Measurements from ENCODE around the gene VEGFC.

VEGFC gene

DNA sequence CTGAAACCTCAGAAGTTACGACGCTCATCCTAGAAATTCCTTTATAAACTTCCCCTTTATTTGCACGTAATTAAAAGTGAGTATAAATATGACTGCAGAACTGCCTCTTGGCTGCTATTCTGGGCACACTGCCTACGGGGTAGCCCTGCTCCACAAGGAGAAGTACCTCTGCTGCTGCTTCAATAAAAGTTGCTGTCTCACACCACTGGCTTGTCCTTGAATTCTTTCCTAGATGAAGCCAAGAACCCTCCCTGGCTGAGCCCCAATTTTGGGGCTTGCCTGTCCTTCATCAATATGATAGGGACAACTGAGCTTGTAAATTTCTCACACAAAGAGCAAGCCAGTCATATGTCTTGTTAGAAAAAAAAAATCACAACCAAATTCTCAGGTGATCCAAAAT, 115.8 kb downstream of the VEGFC start:
- TF ChIP-seq, protein P1, sequence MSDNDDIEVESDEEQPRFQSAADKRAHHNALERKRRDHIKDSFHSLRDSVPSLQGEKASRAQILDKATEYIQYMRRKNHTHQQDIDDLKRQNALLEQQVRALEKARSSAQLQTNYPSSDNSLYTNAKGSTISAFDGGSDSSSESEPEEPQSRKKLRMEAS (IDR thresholded peaks at IDR 0.05; ENCODE audit: low read depth, low read length) = no peak
- no peak for TF ChIP-seq POLR2A (IDR thresholded peaks at IDR 0.05; ENCODE audit: extremely low read depth, insufficient read length)
- no peak for TF ChIP-seq CTCF (IDR thresholded peaks at IDR 0.05; ENCODE audit: low read depth, low read length)
- no peak for TF ChIP-seq MYC (IDR thresholded peaks at IDR 0.05; ENCODE audit: low read depth, low read length)

DNA sequence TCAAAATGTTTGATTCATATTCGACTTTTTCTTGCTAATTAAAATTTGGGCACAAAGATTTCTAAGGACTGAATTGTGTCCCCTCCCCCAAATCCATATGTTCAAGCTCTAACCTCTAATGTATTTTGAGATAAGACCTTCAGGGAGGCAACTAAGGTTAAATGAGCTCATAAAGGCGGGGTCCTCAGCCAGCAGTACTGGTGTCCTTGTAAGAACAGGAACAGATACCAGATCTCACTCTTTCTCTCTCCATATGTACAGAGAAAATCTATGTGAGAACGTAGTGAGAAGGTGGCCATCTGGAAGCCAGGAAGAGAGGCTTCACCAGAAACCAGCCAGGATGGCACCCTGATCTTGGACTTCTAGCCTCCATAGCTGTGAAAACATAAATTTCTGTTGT, 116.9 kb downstream of the VEGFC start:
- TF ChIP-seq POLR2A (IDR thresholded peaks at IDR 0.05; ENCODE audit: extremely low read depth, insufficient read length) (no peak), MYC (IDR thresholded peaks at IDR 0.05; ENCODE audit: low read depth, low read length) (no peak), CTCF (IDR thresholded peaks at IDR 0.05; ENCODE audit: low read depth, low read length) (no peak)
- TF ChIP-seq, protein P1 (IDR thresholded peaks at IDR 0.05; ENCODE audit: low read depth, low read length) = no peak
- no peak overlapping the region for H3K4me3 ChIP-seq (ENCODE audit: low read depth, low read length)
- DNase-seq (ENCODE audit: low read depth) = no peak

More for the DNA sequence above, 115.8 kb downstream of the VEGFC start:
- H3K4me3 ChIP-seq (ENCODE audit: low read depth, low read length) = no peak overlapping the region
- no peak for DNase-seq (ENCODE audit: low read depth)

GRCh38 chr4:176671532-176671931, 121.2 kb downstream of the VEGFC start:
- DNase-seq (ENCODE audit: low read depth) = peak; percentile 44
- TF ChIP-seq CTCF (IDR thresholded peaks at IDR 0.05; ENCODE audit: low read depth, low read length) = no peak
- no peak overlapping the region for H3K4me3 ChIP-seq (ENCODE audit: low read depth, low read length)

- TF ChIP-seq MYC (IDR thresholded peaks at IDR 0.05; ENCODE audit: low read depth, low read length) (no peak), CTCF (IDR thresholded peaks at IDR 0.05; ENCODE audit: low read depth, low read length) (no peak), POLR2A (IDR thresholded peaks at IDR 0.05; ENCODE audit: extremely low read depth, insufficient read length) (no peak)
- TF ChIP-seq, protein P1 (IDR thresholded peaks at IDR 0.05; ENCODE audit: low read depth, low read length) = no peak
- H3K4me3 ChIP-seq (ENCODE audit: low read depth, low read length) = no peak overlapping the region
- DNase-seq (ENCODE audit: low read depth) = no peak
Measured at GRCh38 chr4:176668324-176668723, 124.4 kb downstream of the VEGFC start.

DNA sequence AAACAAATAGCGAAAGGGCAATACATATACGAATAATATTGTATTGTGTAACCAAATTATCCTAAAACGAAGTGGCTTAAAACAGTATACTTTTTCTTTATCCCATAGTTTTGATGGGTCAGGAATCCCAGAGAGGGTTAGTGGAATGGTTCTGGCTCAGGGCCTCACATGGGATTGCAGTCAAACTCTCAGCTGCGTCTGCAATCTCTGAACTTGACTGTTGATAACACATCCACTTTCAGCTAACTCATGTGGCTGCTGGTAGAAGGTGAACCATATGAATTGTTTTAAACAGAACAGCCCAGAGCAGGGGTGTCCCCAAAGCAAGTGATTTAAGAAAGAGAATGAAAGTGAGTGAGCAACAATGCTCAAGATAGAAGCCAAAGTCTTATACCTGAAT, 127.8 kb downstream of the VEGFC start:
- TF ChIP-seq, protein P1 (IDR thresholded peaks at IDR 0.05; ENCODE audit: low read depth, low read length) = no peak
- TF ChIP-seq CTCF (IDR thresholded peaks at IDR 0.05; ENCODE audit: low read depth, low read length) = no peak
- no peak for TF ChIP-seq MYC (IDR thresholded peaks at IDR 0.05; ENCODE audit: low read depth, low read length)
- no peak for TF ChIP-seq POLR2A (IDR thresholded peaks at IDR 0.05; ENCODE audit: extremely low read depth, insufficient read length)
- no peak for DNase-seq (ENCODE audit: low read depth)

GRCh38 chr4:176660561-176660960, 132.2 kb downstream of the VEGFC start:
- no peak overlapping the region for H3K4me3 ChIP-seq (ENCODE audit: low read depth, low read length)
- no peak for DNase-seq (ENCODE audit: low read depth)
- no peak for TF ChIP-seq MYC (IDR thresholded peaks at IDR 0.05; ENCODE audit: low read depth, low read length)
- TF ChIP-seq CTCF (IDR thresholded peaks at IDR 0.05; ENCODE audit: low read depth, low read length) = no peak
- no peak for TF ChIP-seq POLR2A (IDR thresholded peaks at IDR 0.05; ENCODE audit: extremely low read depth, insufficient read length)
- TF ChIP-seq, protein P1 (IDR thresholded peaks at IDR 0.05; ENCODE audit: low read depth, low read length) = no peak

More for the DNA sequence above, 127.8 kb downstream of the VEGFC start:
- no peak overlapping the region for H3K4me3 ChIP-seq (ENCODE audit: low read depth, low read length)

Measured in NB4 (cell line).